ENCODE measurements around the gene RASGRP3.

DNA sequence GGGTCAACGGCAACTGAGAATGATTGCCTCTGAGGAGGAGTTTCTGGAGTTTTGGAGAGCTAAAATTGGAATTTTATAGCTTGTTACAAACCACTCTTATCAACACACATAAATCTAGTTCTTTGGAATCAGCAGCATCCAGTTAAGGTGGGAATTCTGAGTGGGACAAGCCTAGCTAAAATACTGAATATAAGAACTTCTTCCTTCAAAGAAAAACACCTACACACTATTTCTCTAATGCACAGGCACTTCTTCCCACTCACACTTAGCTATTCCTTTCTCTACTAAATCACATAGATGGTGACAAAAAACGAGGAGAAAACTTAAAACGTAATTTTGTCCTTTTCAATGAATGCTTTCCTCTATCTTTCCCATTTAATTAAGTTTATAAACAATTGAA lies 79.2 kb downstream of the RASGRP3 start:
- TF ChIP-seq, protein P1, sequence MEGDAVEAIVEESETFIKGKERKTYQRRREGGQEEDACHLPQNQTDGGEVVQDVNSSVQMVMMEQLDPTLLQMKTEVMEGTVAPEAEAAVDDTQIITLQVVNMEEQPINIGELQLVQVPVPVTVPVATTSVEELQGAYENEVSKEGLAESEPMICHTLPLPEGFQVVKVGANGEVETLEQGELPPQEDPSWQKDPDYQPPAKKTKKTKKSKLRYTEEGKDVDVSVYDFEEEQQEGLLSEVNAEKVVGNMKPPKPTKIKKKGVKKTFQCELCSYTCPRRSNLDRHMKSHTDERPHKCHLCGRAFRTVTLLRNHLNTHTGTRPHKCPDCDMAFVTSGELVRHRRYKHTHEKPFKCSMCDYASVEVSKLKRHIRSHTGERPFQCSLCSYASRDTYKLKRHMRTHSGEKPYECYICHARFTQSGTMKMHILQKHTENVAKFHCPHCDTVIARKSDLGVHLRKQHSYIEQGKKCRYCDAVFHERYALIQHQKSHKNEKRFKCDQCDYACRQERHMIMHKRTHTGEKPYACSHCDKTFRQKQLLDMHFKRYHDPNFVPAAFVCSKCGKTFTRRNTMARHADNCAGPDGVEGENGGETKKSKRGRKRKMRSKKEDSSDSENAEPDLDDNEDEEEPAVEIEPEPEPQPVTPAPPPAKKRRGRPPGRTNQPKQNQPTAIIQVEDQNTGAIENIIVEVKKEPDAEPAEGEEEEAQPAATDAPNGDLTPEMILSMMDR (IDR thresholded peaks at IDR 0.05; ENCODE audit: extremely low read depth in 1 of 2, insufficient read depth in 1 of 2, low read depth in 1 of 2, low read length in 2 of 2) = no peak
- TF ChIP-seq EZH2 (IDR thresholded peaks at IDR 0.05; ENCODE audit: borderline replicate concordance, low read depth, low read length, severe bottlenecking) (no peak), POLR2AphosphoS5 (IDR thresholded peaks at IDR 0.05; ENCODE audit: insufficient read depth, low read depth, low read length) (no peak), GATA2 (IDR thresholded peaks at IDR 0.05; ENCODE audit: insufficient read depth, insufficient read length, low read depth, low read length) (no peak)

All from endothelial cell of umbilical vein (primary cell).